B cell (primary cell): ENCODE results near the gene IFITM1. TPM values are rescaled to one million over a fixed set of nuclear protein-coding genes. Genes with fewer than 3 reads are reported as not detected.
"Not testable (repeated sequence)": the region's sequence is repeated elsewhere in the genome, so short reads cannot be mapped to it uniquely, and the experiment has no call there.

Experiments
- ATAC-seq: fragments of 200-7000 bp; cut with Tn5 transposase; one replicate; pipeline ENCODE4 v1.10.0; 2021; ENCODE audit warnings: low read depth, mild to moderate bottlenecking, moderate number of reproducible peaks, moderate library complexity
- CTCF ChIA-PET: fragments of 350-600 bp; sonication (Branson Sonifier 250); formaldehyde crosslinking; loops from one replicate; lab custom pipeline; 2021; ENCODE audit warnings: antibody characterized with exemption, inconsistent platforms; lab: Charles Lee
- POLR2A ChIA-PET: fragments of 350-600 bp; sonication (Branson Sonifier 250); formaldehyde crosslinking; loops from one replicate; lab custom pipeline; 2021; ENCODE audit warnings: antibody characterized with exemption; lab: Charles Lee
- DNase-seq: peaks from one replicate; pipeline ENCODE4 v3.0.0; 2013
- H2AFZ ChIP-seq: 2 replicates; pipeline ENCODE4 v1.6.1; 2012; ENCODE audit warnings: mild to moderate bottlenecking, low read depth, low read length; ENCODE audit not compliant: insufficient read depth, poor library complexity, severe bottlenecking
- H3K27ac ChIP-seq, 2 donors: 1 replicate in 1 of 2; 2 replicates in 1 of 2; pipeline ENCODE4 v1.5.1; 2012 to 2013; ENCODE audit warnings: low read length in 2 of 2, mild to moderate bottlenecking in 2 of 2, moderate library complexity in 1 of 2
- H3K27me3 ChIP-seq, 4 experiments: fragments of 200-600 bp in 1 of 4; sonication (generic) in 1 of 4; replicated peaks in 1 of 4; 1 replicate in 2 of 4; 2 replicates in 2 of 4; pipeline versions ENCODE4 v1.6.1 to v1.7.0; 2013 to 2016; ENCODE audit warnings: low read length in 3 of 4, mild to moderate bottlenecking in 2 of 4, mixed read lengths in 1 of 4, moderate library complexity in 1 of 4; ENCODE audit not compliant: insufficient read depth in 4 of 4, control insufficient read depth in 3 of 4; ENCODE audit errors: control extremely low read depth in 1 of 4
- H3K36me3 ChIP-seq, 2 experiments: replicated peaks in 1 of 2; 1 replicate in 1 of 2; 2 replicates in 1 of 2; pipeline versions ENCODE4 v1.6.1 to v1.7.1; 2013; ENCODE audit warnings: low read length in 1 of 2; ENCODE audit not compliant: insufficient read depth in 2 of 2, control insufficient read depth in 1 of 2; ENCODE audit errors: control extremely low read depth in 1 of 2, extremely low read depth in 1 of 2
- H3K4me1 ChIP-seq, 2 donors: fragments of 200-600 bp in 1 of 2; sonication (generic) in 1 of 2; 1 replicate in 1 of 2; 2 replicates in 1 of 2; pipeline versions ENCODE4 v1.5.1 to v1.6.1; 2013 to 2017; ENCODE audit warnings: low read length in 2 of 2; ENCODE audit not compliant: control insufficient read depth in 2 of 2, insufficient read depth in 2 of 2
- H3K4me2 ChIP-seq: replicated peaks from 2 replicates; pipeline ENCODE3; 2012; ENCODE audit warnings: mild to moderate bottlenecking, low read depth, low read length; ENCODE audit not compliant: poor library complexity, severe bottlenecking
- H3K4me3 ChIP-seq, 5 experiments: fragments of 200-600 bp in 1 of 5; sonication (generic) in 1 of 5; 1 replicate in 3 of 5; 2 replicates in 2 of 5; pipeline versions ENCODE4 v1.5.1 to v1.7.0; 2011 to 2016; ENCODE audit warnings: low read length in 4 of 5, mild to moderate bottlenecking in 4 of 5, low read depth in 2 of 5, control low read depth in 1 of 5, moderate library complexity in 1 of 5; ENCODE audit not compliant: insufficient read depth in 1 of 5; ENCODE audit errors: control extremely low read depth in 1 of 5, extremely low read depth in 1 of 5
- H3K79me2 ChIP-seq: fragments of 200-600 bp; sonication (generic); one replicate; pipeline ENCODE4 v1.6.0; 2016; ENCODE audit warnings: low read length; ENCODE audit not compliant: control insufficient read depth, insufficient read depth
- H3K9ac ChIP-seq: fragments of 200-600 bp; sonication (generic); 2 replicates; pipeline ENCODE4 v1.6.1; 2017; ENCODE audit warnings: mild to moderate bottlenecking, low read length, moderate library complexity
- H3K9me3 ChIP-seq, 3 donors: one replicate each; pipeline versions ENCODE4 v1.6.1 to v1.7.1; 2013; ENCODE audit warnings: low read length in 2 of 3; ENCODE audit not compliant: control insufficient read depth in 2 of 3, insufficient read depth in 1 of 3; ENCODE audit errors: control extremely low read depth in 1 of 3
- H4K20me1 ChIP-seq: 2 replicates; pipeline ENCODE4 v1.6.0; 2012; ENCODE audit warnings: mild to moderate bottlenecking, low read length; ENCODE audit not compliant: insufficient read depth, control insufficient read depth, poor library complexity, severe bottlenecking
- H3K27ac Mint-ChIP-seq: one replicate; pipeline ENCODE4 v1.8.0; 2021; ENCODE audit warnings: mixed read lengths
- H3K27me3 Mint-ChIP-seq: one replicate; pipeline ENCODE4 v1.8.0; 2021; ENCODE audit warnings: mixed read lengths
- H3K4me1 Mint-ChIP-seq: one replicate; pipeline ENCODE4 v1.8.0; 2021; ENCODE audit warnings: mixed read lengths
- H3K4me3 Mint-ChIP-seq: one replicate; pipeline ENCODE4 v1.8.0; 2021; ENCODE audit warnings: mixed read lengths
- H3K9me3 Mint-ChIP-seq: one replicate; pipeline ENCODE4 v1.8.0; 2022; ENCODE audit warnings: mixed read lengths; ENCODE audit not compliant: insufficient read depth
- CTCF ChIP-seq: fragments of 200-600 bp; IDR thresholded peaks from one replicate; pipeline ENCODE4 v1.8.0; 2022; ENCODE audit warnings: antibody characterized with exemption, mild to moderate bottlenecking
- EZH2 ChIP-seq: IDR thresholded peaks from 2 replicates; pipeline ENCODE4 v1.6.1; 2012; ENCODE audit warnings: borderline replicate concordance, low read depth, mild to moderate bottlenecking, moderate library complexity, low read length; ENCODE audit not compliant: insufficient read depth, poor library complexity, severe bottlenecking
- WGBS: methylation state at CpG from one replicate; pipeline ENCODE4 v1.1.5; 2013; ENCODE audit warnings: missing lambda C conversion rate; ENCODE audit not compliant: insufficient coverage; 5-methylcytosine and 5-hydroxymethylcytosine counted together
- intact Hi-C: fragments of 100-400 bp; cut with micrococcal nuclease; formaldehyde crosslinking; loops from one replicate; pipeline ENCODE4 v1.10.0; 2022
- polyA plus RNA-seq: library from polyadenylated mRNA; depleted of rRNA; stranded (reverse); fragments of >200 nt; gene quantifications from 2 replicates; pipeline ENCODE4 v1.2.3, GENCODE V29; 2012
- total RNA-seq, 2 donors: library from RNA; stranded (reverse); fragments of 120-200 nt in 1 of 2; gene quantifications; 1 replicate in 1 of 2; 2 replicates in 1 of 2; pipeline versions ENCODE4 v1.2.3 to v1.2.4, GENCODE V29; 2013 to 2022

Gene IFITM1
- total and polyA plus RNA-seq, 2 donors (not counting 1 experiment from before 2014, with no cell fraction given): 19.5 to 83.7 TPM

- not testable (repeated sequence) for H2AFZ ChIP-seq, DNase-seq, H3K4me3 ChIP-seq
Measured at GRCh38 chr11:319888-320273, 6.0 kb downstream of the IFITM1 start.

GRCh38 chr11:324156-324555 is 10.3 kb downstream of the IFITM1 start:
- Histone ChIP-seq H3K27me3 (no peaks in the 10 kb centered on the region), H4K20me1 (no peaks in the 10 kb centered on the region), H3K4me2 (no peak overlapping the region), H3K79me2 (peaks cover 3% of the 10 kb centered on the region), H3K4me3 (no peak overlapping the region), H3K4me1 (peaks cover 35 to 49% of the 10 kb centered on the region in 2 donors), H2AFZ (no peak overlapping the region), H3K27ac (no peak overlapping the region), H3K36me3 (no peaks in the 10 kb centered on the region), H3K9me3 (no peaks in the 10 kb centered on the region), H3K9ac (no peak overlapping the region)
- Mint-ChIP-seq H3K9me3 (no peaks in the 10 kb centered on the region), H3K4me1 (peaks cover 48% of the 10 kb centered on the region), H3K27me3 (peaks cover 4% of the 10 kb centered on the region), H3K27ac (no peak overlapping the region), H3K4me3 (no peak overlapping the region)
- ChIA-PET POLR2A (no interaction called here), CTCF (interaction anchor here (1.9 to 2.3 kb wide), 2 partner anchors 12 to 18 kb away, joined by 6 read pairs; no protein-coding TSS in a partner anchor)
- intact Hi-C loops: no loop called here
- ATAC-seq: no peak
- TF ChIP-seq CTCF: no peak
- TF ChIP-seq EZH2: no peak
- DNase-seq: no peak
- WGBS: 75% methylated on average over 7 of the region's 11 CpGs

More at GRCh38 chr11:319888-320273, 6.0 kb downstream of the IFITM1 start:
- H3K4me3 Mint-ChIP-seq: peak overlapping the region; percentile 83
- H3K36me3 ChIP-seq, H3K9me3 Mint-ChIP-seq, H4K20me1 ChIP-seq, ATAC-seq, H3K27ac ChIP-seq, intact Hi-C loops, H3K9ac ChIP-seq, POLR2A ChIA-PET, H3K9me3 ChIP-seq, H3K27me3 Mint-ChIP-seq, H3K27me3 ChIP-seq: not testable (repeated sequence)
- 60% methylated on average over 1 of the region's 10 CpGs for WGBS
- H3K4me1 Mint-ChIP-seq: peaks cover 37% of the 10 kb centered on the region
- H3K79me2 ChIP-seq: peaks cover 11% of the 10 kb centered on the region
- peak overlapping the region; percentile 67 for H3K27ac Mint-ChIP-seq
- CTCF ChIA-PET: interaction anchor here (1.1 to 1.4 kb wide), 2 partner anchors 13 to 69 kb away, joined by 3 to 4 read pairs; partner anchors contain the start of gene IFITM2
- H3K4me2 ChIP-seq: peak overlapping the region; percentile 57
- H3K4me1 ChIP-seq: peaks cover 21 to 42% of the 10 kb centered on the region in 2 donors

- H3K4me1 ChIP-seq: peaks cover 29 to 43% of the 10 kb centered on the region in 2 donors
- H3K9me3 ChIP-seq, H3K27me3 ChIP-seq, H3K79me2 ChIP-seq, POLR2A ChIA-PET, H3K4me3 ChIP-seq, H3K27ac ChIP-seq, H3K27me3 Mint-ChIP-seq, H4K20me1 ChIP-seq, DNase-seq, H3K9me3 Mint-ChIP-seq, ATAC-seq, H3K36me3 ChIP-seq, intact Hi-C loops, H3K9ac ChIP-seq, H2AFZ ChIP-seq, H3K4me2 ChIP-seq: not testable (repeated sequence)
- H3K4me1 Mint-ChIP-seq: peaks cover 50% of the 10 kb centered on the region
- CTCF ChIA-PET: interaction anchor here (1.0 to 2.3 kb wide), 4 partner anchors 13 to 74 kb away, joined by 3 to 6 read pairs (median 4); no protein-coding TSS in a partner anchor
- H3K4me3 Mint-ChIP-seq: peak overlapping the region; percentile 16
- peak overlapping the region; percentile 76 for H3K27ac Mint-ChIP-seq
- WGBS: 77% methylated on average over 13 of the region's 34 CpGs
Measured at GRCh38 chr11:324593-325517, 11.0 kb downstream of the IFITM1 start.
